ENCODE data around the gene LRRC32. TPM values are rescaled to one million over a fixed set of nuclear protein-coding genes. Genes with fewer than 3 reads are reported as not detected.

Gene LRRC32
- total RNA-seq, 4 donors from 2014 or later = 45.0 to 117 (median 73.4) TPM

DNA sequence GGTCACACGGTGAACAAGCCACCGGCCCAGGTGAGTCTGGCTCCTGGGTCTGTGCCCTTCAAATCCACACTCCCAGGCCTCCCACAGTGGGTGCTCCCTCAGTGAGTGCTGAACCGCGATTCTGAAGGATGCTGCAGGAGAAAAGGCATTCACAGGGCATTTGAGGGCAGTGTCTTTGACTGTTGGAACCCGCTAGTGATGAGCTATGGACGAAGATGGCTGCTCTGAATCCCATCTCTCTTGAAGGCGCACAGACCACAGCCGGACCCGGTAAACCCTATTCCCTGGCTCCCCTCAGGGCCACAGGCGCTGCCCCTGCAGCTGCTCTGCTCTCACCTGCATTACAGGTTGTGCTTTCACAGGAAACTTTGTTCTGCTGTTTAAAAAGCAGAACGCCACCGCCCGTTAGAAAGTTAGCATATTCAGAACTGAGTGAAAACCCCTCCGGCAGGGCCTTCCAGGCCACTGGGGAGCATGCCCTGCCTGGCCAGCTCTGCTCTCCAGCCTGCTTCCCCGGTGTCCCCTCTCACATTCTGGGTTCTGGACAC lies 3.2 kb downstream of the LRRC32 start:
- Histone ChIP-seq H3K36me3 (no peaks in the 10 kb centered on the region), H3K27ac (peak overlapping the region in 3 of 4 donors; percentile 32 to 84 (median 78)), H3K4me3 (peak overlapping the region; percentile 6 to 62 (median 12)), H3K4me1 (peaks cover 0 to 70% (median 23%) of the 10 kb centered on the region in 4 donors), H3K27me3 (peaks cover 0 to 11% of the 10 kb centered on the region in 2 donors), H3K9me3 (no peaks in the 10 kb centered on the region)
- DNase-seq (ENCODE audit: low spot score in 2 of 2) = no peak
- WGBS, 2 donors = 59 to 61% methylated on average over 12 to 15 of the region's 15 CpGs
- TF ChIP-seq POLR2A (IDR thresholded peaks at IDR 0.05) (no peak), EP300 (IDR thresholded peaks at IDR 0.05) (no peak)
- TF ChIP-seq, protein P1, sequence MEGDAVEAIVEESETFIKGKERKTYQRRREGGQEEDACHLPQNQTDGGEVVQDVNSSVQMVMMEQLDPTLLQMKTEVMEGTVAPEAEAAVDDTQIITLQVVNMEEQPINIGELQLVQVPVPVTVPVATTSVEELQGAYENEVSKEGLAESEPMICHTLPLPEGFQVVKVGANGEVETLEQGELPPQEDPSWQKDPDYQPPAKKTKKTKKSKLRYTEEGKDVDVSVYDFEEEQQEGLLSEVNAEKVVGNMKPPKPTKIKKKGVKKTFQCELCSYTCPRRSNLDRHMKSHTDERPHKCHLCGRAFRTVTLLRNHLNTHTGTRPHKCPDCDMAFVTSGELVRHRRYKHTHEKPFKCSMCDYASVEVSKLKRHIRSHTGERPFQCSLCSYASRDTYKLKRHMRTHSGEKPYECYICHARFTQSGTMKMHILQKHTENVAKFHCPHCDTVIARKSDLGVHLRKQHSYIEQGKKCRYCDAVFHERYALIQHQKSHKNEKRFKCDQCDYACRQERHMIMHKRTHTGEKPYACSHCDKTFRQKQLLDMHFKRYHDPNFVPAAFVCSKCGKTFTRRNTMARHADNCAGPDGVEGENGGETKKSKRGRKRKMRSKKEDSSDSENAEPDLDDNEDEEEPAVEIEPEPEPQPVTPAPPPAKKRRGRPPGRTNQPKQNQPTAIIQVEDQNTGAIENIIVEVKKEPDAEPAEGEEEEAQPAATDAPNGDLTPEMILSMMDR (IDR thresholded peaks at IDR 0.05) = no peak

DNA sequence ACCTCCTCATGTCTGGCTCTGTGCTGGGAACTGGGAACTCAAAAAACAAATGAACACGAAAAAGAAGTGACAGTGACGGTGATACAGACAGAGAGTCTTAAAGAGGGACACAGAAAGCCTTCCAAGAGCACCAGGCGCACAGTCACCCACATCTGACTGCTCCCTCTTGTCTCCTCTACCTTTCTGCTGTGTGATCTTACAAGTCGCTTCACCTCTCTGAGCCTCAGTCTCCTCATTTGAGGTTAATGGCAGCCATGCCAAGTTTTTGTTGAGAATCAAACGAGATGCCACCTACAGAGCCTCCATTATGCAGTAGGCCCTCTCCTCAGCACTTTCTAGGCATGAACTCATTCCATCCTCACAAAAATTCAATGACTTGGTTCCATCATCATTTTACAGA lies 3.7 kb downstream of the LRRC32 start:
- 56 to 67% methylated on average over 5 of the region's 5 CpGs for WGBS, 2 donors
- H3K27ac ChIP-seq = peak overlapping the region in 3 of 4 donors; percentile 12 to 84 (median 25)
- H3K36me3 ChIP-seq = no peaks in the 10 kb centered on the region
- TF ChIP-seq POLR2A (IDR thresholded peaks at IDR 0.05) (no peak), EP300 (IDR thresholded peaks at IDR 0.05) (no peak)
- TF ChIP-seq, protein P1 (IDR thresholded peaks at IDR 0.05) = no peak
- H3K27me3 ChIP-seq = peaks cover 0 to 11% of the 10 kb centered on the region in 2 donors
- no peak for DNase-seq (ENCODE audit: low spot score in 2 of 2)
- peak overlapping the region; percentile 6 to 62 (median 12) for H3K4me3 ChIP-seq
- no peaks in the 10 kb centered on the region for H3K9me3 ChIP-seq
- H3K4me1 ChIP-seq = peaks cover 0 to 70% (median 20%) of the 10 kb centered on the region in 4 donors

DNA sequence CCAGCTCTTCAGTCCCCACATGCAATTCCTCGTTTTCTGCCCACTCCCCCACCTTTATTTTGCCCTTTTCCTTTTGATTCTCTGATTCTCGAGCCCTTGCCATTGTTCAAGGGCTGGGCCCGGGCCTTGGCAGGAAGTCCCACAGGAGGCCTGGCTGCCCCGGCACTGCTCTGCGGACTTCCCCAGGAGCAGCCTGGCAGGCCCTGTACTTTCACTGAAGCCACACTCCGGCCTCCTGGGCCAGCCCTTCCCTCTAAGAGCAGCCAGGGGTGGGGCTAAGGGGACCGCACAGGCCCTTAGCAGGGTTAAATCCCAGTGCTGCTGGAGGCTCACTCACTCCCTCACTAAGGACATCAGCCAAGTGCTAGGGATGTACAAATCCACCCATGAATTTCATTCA lies 4.1 kb downstream of the LRRC32 start:
- Histone ChIP-seq H3K4me3 (peak overlapping the region in 3 of 4 donors; percentile 6 to 62 (median 10)), H3K27ac (peak overlapping the region in 2 of 4 donors; percentile 59 to 84), H3K4me1 (peaks cover 0 to 70% (median 18%) of the 10 kb centered on the region in 4 donors), H3K36me3 (no peaks in the 10 kb centered on the region), H3K27me3 (peaks cover 0 to 11% of the 10 kb centered on the region in 2 donors), H3K9me3 (no peaks in the 10 kb centered on the region)
- TF ChIP-seq, protein P1 (IDR thresholded peaks at IDR 0.05) = no peak
- TF ChIP-seq POLR2A (IDR thresholded peaks at IDR 0.05) (no peak), EP300 (IDR thresholded peaks at IDR 0.05) (no peak)
- WGBS, 2 donors = 24 to 25% methylated on average over 7 of the region's 7 CpGs
- peak in 1 of 2 donors; percentile 23 for DNase-seq (ENCODE audit: low spot score in 2 of 2)

DNA sequence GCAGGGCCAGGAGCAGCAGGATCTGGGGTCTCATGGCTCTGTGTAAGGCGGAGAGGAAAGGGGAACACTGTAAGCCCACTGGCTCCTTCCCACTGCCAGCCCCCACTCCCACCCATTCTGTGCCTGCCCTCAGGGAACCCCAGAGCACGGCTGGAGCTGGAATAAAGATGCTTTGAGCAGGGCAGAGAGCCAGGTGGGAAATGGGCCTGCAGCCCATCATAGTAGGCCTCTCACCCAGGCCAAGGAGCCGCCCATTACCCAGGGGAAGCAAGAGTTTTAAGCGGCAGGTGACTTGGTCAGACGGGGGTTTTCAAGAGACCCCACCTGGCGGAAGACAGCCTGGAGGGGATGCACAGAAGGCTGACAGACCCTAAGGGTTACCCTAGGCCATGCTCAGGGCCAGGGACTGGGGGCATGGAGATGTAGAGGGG lies 4.6 kb downstream of the LRRC32 start:
- WGBS, 2 donors = 63 to 80% methylated on average over 6 of the region's 6 CpGs
- Histone ChIP-seq H3K27ac (peak overlapping the region in 2 of 4 donors; percentile 59 to 84), H3K4me1 (peaks cover 0 to 65% (median 15%) of the 10 kb centered on the region in 4 donors), H3K36me3 (peaks cover 0 to 1% (median 0%) of the 10 kb centered on the region in 3 donors), H3K4me3 (peak overlapping the region in 1 of 4 donors; percentile 62), H3K9me3 (no peaks in the 10 kb centered on the region), H3K27me3 (peaks cover 0 to 11% of the 10 kb centered on the region in 2 donors)
- peak in 1 of 2 donors; percentile 1 for DNase-seq (ENCODE audit: low spot score in 2 of 2)
- TF ChIP-seq POLR2A (IDR thresholded peaks at IDR 0.05) (no peak), EP300 (IDR thresholded peaks at IDR 0.05) (no peak)
- TF ChIP-seq, protein P1 (IDR thresholded peaks at IDR 0.05) = no peak

DNA sequence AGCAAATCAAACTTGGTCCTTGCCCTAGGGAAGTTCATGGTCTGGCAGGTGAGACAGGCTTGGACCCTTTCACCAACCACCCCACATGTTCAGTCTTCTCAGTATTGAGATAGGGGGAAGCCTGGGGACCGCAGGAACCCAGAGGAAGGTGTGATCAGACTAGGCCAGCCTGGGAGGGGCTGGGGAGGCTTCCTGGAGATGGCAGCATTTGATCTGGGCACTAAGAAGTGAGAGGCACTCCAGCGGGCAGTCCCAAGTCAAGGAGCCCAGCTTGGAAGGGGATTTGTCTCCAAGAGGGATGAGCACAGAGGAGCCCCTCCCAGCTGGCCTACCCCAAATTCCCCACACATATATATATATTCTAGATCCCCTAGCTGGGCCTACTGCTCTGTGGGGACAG lies 5.4 kb downstream of the LRRC32 start:
- H3K27me3 ChIP-seq = peaks cover 0 to 5% of the 10 kb centered on the region in 2 donors
- peak overlapping the region in 2 of 4 donors; percentile 59 to 84 for H3K27ac ChIP-seq
- no peak overlapping the region for H3K4me3 ChIP-seq
- no peak for DNase-seq (ENCODE audit: low spot score in 2 of 2)
- no peaks in the 10 kb centered on the region for H3K9me3 ChIP-seq
- WGBS, 2 donors = 69 to 89% methylated on average over 1 to 2 of the region's 2 CpGs
- TF ChIP-seq EP300 (IDR thresholded peaks at IDR 0.05) (no peak), POLR2A (IDR thresholded peaks at IDR 0.05) (no peak)
- TF ChIP-seq, protein P1 (IDR thresholded peaks at IDR 0.05) = no peak
- peaks cover 0 to 9% (median 0%) of the 10 kb centered on the region in 3 donors for H3K36me3 ChIP-seq
- peaks cover 0 to 59% (median 10%) of the 10 kb centered on the region in 4 donors for H3K4me1 ChIP-seq
